GM21360 (cell line): ENCODE results near the gene KDR.

Experiments
- ATAC-seq: cut with Tn5 transposase; IDR thresholded peaks from one replicate; pipeline ENCODE4 v1.9.1; 2021; ENCODE audit warnings: mild to moderate bottlenecking, moderate library complexity; ENCODE audit not compliant: unreplicated experiment

KDR gene

DNA sequence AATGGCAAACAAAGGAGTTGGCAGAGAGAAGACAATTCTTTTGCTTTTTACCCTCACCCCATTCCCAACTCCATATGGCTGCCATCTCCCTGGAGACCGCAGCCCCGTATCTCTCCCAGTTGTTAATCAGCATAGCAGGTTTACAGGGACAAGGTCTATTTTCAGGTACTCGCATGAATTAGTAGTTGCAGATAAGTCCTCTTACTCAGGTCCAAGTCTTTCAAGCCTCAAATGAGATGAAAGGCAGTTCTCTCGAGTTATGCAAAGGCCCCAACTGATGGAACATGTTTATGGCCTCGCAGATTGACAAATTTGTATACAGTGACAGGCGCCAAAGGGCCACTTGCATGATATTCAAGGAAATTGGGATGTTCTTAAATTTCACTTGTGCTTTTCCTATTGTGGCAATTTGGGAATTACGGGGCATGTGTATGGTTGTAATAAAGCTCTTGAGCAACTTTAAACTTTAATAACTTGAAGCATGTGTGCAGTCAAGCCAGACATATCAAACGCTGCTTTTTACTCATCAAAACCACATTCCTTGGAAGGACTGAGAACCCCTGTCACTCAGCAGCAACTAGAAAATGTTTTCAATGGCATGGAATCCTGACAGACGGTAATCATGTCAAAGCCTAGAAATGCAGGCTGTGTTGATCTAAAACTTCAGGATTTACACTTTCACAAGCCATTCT, 45.1 kb downstream of the KDR start:
- no peak for ATAC-seq

DNA sequence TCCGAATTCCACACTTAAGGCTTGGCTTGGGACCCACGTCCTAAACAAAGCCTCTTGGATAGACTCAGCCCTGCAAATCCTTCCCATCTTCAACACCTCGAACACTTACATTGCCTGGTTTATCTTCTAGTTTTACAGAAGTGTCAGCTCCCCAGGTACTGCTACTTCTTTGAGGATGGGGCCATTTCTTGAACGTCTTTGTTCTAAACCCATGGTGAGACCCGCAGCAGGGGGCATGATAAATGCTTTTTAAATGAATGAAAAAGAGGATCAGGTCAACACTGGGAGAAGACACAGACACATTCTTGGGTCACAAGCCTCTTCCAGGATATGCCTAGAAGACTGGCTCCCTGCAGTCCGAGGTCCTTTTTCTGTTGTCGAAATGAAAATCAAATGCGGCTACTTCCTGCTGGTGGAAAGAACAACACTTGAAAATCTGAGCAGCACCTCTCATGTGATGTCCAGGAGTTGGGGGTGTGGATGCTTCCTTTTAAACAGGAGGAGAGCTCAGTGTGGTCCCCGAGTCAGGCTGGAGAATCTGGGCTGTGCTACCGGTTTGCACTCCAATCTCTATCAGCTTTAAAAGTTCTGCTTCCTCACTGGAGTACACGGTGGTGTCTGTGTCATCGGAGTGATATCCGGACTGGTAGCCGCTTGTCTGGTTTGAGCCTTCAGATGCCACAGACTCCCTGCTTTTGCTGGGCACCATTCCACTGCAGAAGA, 45.8 kb downstream of the KDR start:
- ATAC-seq, result no peak

DNA sequence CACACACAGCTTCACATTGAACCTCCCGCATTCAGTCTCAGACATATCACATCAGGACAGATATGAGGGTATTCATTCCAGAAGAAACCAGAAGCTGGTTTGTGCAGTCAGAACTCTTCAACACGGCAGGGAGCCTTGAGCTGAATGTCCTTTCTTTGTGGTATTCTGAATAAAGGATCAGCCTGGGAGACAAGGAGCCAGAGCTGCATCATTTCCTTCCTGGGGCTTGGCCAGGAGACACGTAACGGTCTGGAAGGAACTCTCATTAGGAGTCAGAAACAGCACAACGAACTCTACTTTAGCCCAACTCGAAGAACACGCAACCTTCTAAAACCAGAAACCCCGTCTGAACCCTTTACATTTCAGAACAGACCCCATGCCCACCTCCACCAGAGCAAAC, 46.4 kb downstream of the KDR start:
- ATAC-seq, result no peak

GRCh38 chr4:55077577-55077976, 47.8 kb downstream of the KDR start:
- no peak for ATAC-seq

- no peak for ATAC-seq
These were observed 49.3 kb downstream of the KDR start for GRCh38 chr4:55075823-55076716.

DNA sequence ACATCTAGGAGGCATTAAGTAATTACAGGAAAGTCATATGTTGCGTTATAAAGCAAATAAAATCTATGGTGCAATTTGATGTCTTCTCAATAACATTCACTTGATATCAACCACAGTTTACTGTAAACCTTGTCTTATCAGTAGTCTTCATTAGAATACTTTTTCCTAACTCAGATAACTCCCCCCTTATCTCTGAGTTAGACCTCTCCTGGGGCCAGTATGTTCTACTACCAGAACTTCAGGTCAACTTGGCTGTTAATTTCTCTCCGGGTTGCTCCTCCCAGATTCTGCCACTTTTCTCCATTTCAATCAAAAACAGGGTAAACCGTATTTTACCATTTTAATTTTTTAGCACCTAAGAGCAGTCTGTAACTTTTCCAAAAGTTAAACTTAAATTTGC, 50.0 kb downstream of the KDR start:
- ATAC-seq, result no peak

- ATAC-seq, result no peak
These were observed 51.0 kb downstream of the KDR start for GRCh38 chr4:55074386-55074785.

DNA sequence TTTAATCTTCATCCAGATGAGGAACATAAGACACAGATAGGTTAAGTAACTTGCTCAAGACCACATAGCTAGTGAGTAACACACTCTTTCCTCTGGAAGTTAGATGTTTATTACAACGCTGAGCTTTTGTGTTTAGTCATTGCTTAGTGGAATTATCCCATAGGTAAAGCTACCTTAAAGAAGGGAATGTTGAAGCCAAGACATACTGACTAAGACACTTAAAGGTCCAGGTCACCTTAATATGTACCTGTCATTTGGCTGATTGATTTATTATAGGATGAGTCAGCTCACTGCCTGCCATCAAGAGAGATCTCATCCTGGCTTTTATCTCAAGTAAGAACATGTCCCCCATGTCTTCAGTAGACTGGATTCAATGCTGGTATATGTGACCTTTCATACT, 53.4 kb downstream of the KDR start:
- no peak for ATAC-seq

GRCh38 chr4:55069248-55069647, 56.1 kb downstream of the KDR start:
- no peak for ATAC-seq

- ATAC-seq, result no peak
These were observed 56.9 kb downstream of the KDR start for GRCh38 chr4:55068522-55068921.

DNA sequence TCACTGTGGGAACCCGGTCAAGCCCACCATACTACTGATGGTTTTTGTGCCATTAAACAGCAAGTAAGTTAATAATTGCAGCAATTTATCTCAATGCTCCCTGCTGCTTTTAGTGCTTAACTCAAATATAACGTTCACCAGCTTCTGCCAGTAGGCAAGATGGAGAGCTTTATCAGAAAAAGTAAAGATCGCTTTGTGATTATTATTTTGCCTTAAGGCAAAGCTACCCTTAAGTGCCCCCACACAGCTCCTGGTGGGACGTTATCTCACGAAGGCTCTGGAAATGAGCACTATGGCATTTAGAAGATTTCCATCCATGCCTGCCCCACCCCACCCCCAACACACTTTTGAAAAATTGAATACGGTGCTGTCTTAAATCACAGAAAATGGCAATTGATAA, 59.4 kb downstream of the KDR start:
- ATAC-seq, result no peak

GRCh38 chr4:55055529-55055928, 69.9 kb downstream of the KDR start:
- no peak for ATAC-seq

DNA sequence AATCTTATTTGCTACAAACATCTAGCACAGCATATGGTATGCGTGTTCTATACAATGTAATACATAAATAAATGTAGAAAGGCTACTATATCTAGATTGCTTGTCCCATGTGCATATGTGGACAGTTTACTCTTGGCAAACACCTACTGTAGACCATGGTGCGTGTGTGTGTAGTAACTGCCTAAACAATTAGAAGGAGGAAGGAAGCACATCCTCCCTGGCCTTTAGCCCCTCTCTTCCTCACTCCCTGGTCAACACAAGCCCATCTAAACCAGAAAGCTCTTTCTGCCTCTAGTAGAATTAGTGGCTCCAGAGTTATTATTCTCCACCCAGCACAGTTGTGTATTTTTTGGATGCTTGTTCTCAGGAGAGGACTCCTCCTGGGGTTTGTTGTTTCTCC, 73.9 kb downstream of the KDR start:
- ATAC-seq, result no peak

DNA sequence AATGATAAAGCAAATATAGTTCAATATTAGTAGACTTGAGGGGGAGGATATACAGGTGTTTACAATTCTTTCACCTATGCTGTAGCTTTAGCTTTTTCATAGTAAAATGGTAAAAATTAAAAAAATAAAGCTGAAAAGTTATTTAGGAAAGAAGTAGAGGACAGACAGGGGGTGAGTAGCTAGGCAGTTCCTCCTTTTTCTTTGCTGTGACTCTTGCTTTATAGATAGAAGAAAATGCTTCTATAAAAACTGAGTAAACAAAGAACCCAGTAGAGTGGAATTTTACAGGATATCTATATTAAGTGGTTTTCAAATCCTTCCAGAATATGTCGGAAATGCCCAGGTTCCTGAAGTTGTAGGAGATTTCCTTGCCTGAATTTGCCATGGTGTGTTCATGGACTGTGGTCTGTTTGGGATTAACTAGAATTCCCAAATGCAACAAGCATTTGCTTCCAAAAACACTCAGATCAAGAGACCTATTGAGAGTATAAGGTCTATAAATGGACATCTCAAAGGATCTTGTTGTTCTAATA, 74.9 kb downstream of the KDR start:
- no peak for ATAC-seq

DNA sequence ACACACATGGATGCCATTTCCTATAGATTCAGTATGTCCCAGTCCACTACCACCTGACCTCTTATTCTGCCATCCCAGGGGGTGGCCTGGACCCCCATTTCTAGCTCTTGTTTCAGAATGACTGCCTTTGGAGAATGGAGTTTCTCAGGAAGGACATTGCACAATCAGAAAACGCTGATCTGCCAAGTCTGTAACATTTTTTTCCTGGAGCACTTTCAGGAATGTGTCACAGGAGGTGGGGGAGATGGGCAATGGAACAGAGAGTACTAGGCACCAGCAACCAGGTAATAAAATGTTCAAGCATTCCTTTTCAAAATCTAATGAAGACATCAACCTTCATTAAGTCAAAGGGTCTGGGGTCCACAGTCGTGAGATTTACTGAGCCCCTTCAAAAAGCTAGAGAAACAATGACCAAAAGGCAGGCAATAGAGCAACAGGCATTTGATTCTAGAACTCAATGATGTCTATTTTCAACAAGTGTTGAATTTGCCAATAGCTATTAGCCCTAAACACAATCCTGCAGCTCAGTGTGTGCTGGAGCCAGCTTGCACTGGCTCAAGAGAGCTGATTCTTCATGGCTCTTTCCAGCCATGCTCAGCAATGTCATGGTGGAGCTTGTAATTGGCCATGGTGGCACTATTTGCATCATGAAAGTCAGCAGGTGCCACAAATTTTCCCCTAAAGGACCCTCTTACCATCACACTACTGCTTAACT, 87.1 kb downstream of the KDR start:
- ATAC-seq, result no peak

DNA sequence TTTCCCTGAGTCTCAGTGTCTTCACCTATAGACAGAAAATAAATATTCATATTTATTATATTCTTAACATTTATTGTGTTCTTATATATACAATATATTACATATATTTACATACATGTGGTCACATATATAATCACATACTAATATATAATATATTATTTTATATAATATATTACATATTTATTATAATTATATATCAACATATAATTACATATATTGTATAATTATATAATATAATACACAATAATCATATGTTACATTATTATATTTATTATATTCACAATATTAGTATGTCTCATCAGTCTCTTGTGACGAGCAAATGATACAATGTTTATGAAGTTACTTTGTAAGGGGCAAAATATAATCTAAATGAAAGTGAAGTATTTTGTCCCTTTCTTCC, 87.7 kb downstream of the KDR start:
- no peak for ATAC-seq

- no peak for ATAC-seq
These were observed 89.0 kb downstream of the KDR start for GRCh38 chr4:55036405-55036804.

GRCh38 chr4:55035892-55036291, 89.5 kb downstream of the KDR start:
- no peak for ATAC-seq

- no peak for ATAC-seq
These were observed 92.1 kb downstream of the KDR start for GRCh38 chr4:55033296-55033695.

DNA sequence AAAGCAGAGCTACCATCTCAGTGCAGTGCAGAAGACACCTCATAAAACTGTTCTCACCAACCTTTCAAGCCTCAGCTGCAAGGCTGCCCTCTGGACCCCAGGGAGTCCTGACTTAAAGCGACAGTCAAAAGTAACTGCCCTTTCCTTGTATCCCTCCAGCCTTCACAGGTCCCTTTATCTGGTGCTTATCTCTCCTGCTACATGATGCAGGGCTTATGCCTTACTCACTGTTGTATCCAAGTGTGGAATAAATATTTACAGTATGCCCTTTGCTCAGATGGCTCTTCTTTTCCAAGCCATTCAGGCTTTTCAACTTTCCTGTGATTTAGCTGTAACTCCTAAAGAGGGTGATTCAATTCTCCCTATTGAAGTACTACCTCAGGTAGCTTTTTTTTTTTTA, 92.6 kb downstream of the KDR start:
- no peak for ATAC-seq

- no peak for ATAC-seq
These were observed 93.2 kb downstream of the KDR start for GRCh38 chr4:55032179-55032578.
